T-cell (primary cell): ENCODE measurements around the gene RTF1. TPM values are rescaled to one million over a fixed set of nuclear protein-coding genes. Genes with fewer than 3 reads are reported as not detected.

Experiments used
- ATAC-seq, 4 experiments: fragments of 200-7000 bp in 3 of 4; fragments of 150-1000 bp in 1 of 4; cut with Tn5 transposase; replicated peaks in 1 of 4; 1 replicate in 3 of 4; 2 replicates in 1 of 4; pipeline ENCODE4 v1.10.0; 2021; ENCODE audit warnings: moderate library complexity in 3 of 4, mild to moderate bottlenecking in 2 of 4, moderate number of reproducible peaks in 1 of 4
- CTCF ChIA-PET, 2 donors: fragments of 300-600 bp; sonication (Branson Sonifier 250); formaldehyde crosslinking; loops; one replicate each; lab custom pipeline; 2022; ENCODE audit warnings: antibody characterized with exemption in 2 of 2; lab: Charles Lee
- POLR2A ChIA-PET, 2 donors: fragments of 300-600 bp; sonication (Branson Sonifier 250); formaldehyde crosslinking; loops; one replicate each; lab custom pipeline; 2022; ENCODE audit warnings: antibody characterized with exemption in 2 of 2; lab: Charles Lee
- DNase-seq, 35 experiments: peaks; one replicate each; pipeline versions ENCODE4 v3.0.0 to v3.0.0-alpha.2; 2013 to 2023
- H3K27ac ChIP-seq: one replicate; pipeline ENCODE4 v1.5.1; 2013; ENCODE audit warnings: low read length
- H3K27me3 ChIP-seq, 2 experiments: replicated peaks in 1 of 2; 1 replicate in 1 of 2; 2 replicates in 1 of 2; pipeline versions ENCODE4 v1.6.1 to v1.7.0; 2013; ENCODE audit warnings: low read length in 1 of 2, mixed read lengths in 1 of 2; ENCODE audit not compliant: control insufficient read depth in 2 of 2, insufficient read depth in 2 of 2; ENCODE audit errors: extremely low read depth in 1 of 2
- H3K36me3 ChIP-seq, 2 donors: 1 replicate in 1 of 2; 2 replicates in 1 of 2; pipeline versions ENCODE4 v1.6.1 to v1.7.0; 2013; ENCODE audit warnings: low read length in 1 of 2; ENCODE audit not compliant: control insufficient read depth in 2 of 2, insufficient read depth in 1 of 2; ENCODE audit errors: extremely low read depth in 1 of 2
- H3K4me1 ChIP-seq, 2 experiments: 1 replicate in 1 of 2; 2 replicates in 1 of 2; pipeline versions ENCODE4 v1.6.1 to v1.7.0; 2013; ENCODE audit warnings: low read length in 2 of 2, mixed read lengths in 1 of 2; ENCODE audit not compliant: insufficient read depth in 2 of 2, control insufficient read depth in 1 of 2; ENCODE audit errors: extremely low read depth in 1 of 2
- H3K4me3 ChIP-seq, 2 donors: 1 replicate in 1 of 2; 2 replicates in 1 of 2; pipeline versions ENCODE4 v1.5.1 to v1.7.0; 2013; ENCODE audit warnings: mild to moderate bottlenecking in 2 of 2, low read length in 1 of 2, moderate library complexity in 1 of 2; ENCODE audit not compliant: control insufficient read depth in 1 of 2; ENCODE audit errors: extremely low read depth in 1 of 2
- H3K9me3 ChIP-seq: 2 replicates; pipeline ENCODE4 v1.7.0; 2013
- H3K27ac Mint-ChIP-seq, 2 donors: one replicate each; pipeline ENCODE4 v1.8.0; 2020 to 2021; ENCODE audit warnings: mild to moderate bottlenecking in 2 of 2, mixed read lengths in 2 of 2
- H3K27me3 Mint-ChIP-seq, 2 donors: one replicate each; pipeline ENCODE4 v1.8.0; 2021 to 2022; ENCODE audit warnings: mixed read lengths in 2 of 2
- H3K36me3 Mint-ChIP-seq: one replicate; pipeline ENCODE4 v1.8.0; 2021; ENCODE audit warnings: mixed read lengths
- H3K4me1 Mint-ChIP-seq, 3 donors: one replicate each; pipeline ENCODE4 v1.8.0; 2020 to 2022; ENCODE audit warnings: mixed read lengths in 3 of 3, mild to moderate bottlenecking in 1 of 3
- H3K4me3 Mint-ChIP-seq, 3 donors: one replicate each; pipeline ENCODE4 v1.8.0; 2020 to 2022; ENCODE audit warnings: mild to moderate bottlenecking in 3 of 3, mixed read lengths in 3 of 3, moderate library complexity in 3 of 3
- H3K9me3 Mint-ChIP-seq, 3 donors: one replicate each; pipeline ENCODE4 v1.8.0; 2020 to 2022; ENCODE audit warnings: mixed read lengths in 3 of 3
- WGBS: methylation state at CpG from one replicate; pipeline ENCODE4 v1.1.5; 2013; ENCODE audit warnings: missing lambda C conversion rate; ENCODE audit not compliant: insufficient coverage; 5-methylcytosine and 5-hydroxymethylcytosine counted together
- total RNA-seq, 35 experiments: library from RNA in 6 of 35; stranded (reverse) in 6 of 35; fragments of 120-200 nt in 1 of 35; gene quantifications; one replicate each; pipeline versions ENCODE4 v1.2.1 to v1.2.4 and lab custom pipeline; 2013 to 2026

The RTF1 gene
- total RNA-seq, 5 donors from 2014 or later (not counting 1 experiment from before 2014, with no cell fraction given): 30.6 to 45.9 (median 37.5) TPM

DNA sequence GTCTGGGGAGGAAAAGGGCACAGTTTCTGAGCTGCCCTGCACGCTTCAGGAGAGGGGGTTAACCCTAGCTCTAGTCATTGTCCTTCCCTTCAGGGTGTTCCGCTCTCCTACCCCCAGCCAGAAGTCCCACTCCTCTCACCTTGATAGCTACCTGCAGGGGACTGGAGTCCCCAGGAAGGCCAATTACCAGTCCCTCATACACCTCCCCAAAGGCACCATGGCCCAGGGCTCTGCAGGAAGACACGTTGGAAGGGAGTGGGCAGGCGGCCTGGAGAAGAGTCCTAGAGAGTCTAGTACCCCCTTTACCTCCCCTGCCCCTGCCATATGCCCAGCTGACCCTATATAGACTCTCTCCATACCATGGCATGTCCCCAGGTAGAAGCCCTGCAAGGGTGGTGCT is 88.9 kb downstream of the RTF1 start:
- Histone ChIP-seq H3K4me1 (peaks cover 3 to 24% of the 10 kb centered on the region in 2 experiments), H3K27me3 (peaks cover 6 to 47% of the 10 kb centered on the region in 2 experiments), H3K9me3 (no peaks in the 10 kb centered on the region), H3K36me3 (no peaks in the 10 kb centered on the region), H3K27ac (no peak overlapping the region), H3K4me3 (no peak overlapping the region)
- peaks cover 0 to 19% (median 14%) of the 10 kb centered on the region in 3 donors for H3K4me1 Mint-ChIP-seq
- no peaks in the 10 kb centered on the region for H3K36me3 Mint-ChIP-seq
- no peak overlapping the region for H3K27ac Mint-ChIP-seq
- whole genome bisulfite sequencing: 100% methylated on average over 1 of the region's 4 CpGs
- POLR2A ChIA-PET: no interaction called here
- CTCF ChIA-PET: interaction anchor here (1.8 to 2.5 kb wide), 2 partner anchors 40 kb away, joined by 5 to 9 read pairs; no protein-coding TSS in a partner anchor
- peaks cover 14 to 25% of the 10 kb centered on the region in 2 donors for H3K27me3 Mint-ChIP-seq
- no peak overlapping the region for H3K4me3 Mint-ChIP-seq
- DNase-seq (no peak), ATAC-seq (no peak)
- no peaks in the 10 kb centered on the region for H3K9me3 Mint-ChIP-seq

DNA sequence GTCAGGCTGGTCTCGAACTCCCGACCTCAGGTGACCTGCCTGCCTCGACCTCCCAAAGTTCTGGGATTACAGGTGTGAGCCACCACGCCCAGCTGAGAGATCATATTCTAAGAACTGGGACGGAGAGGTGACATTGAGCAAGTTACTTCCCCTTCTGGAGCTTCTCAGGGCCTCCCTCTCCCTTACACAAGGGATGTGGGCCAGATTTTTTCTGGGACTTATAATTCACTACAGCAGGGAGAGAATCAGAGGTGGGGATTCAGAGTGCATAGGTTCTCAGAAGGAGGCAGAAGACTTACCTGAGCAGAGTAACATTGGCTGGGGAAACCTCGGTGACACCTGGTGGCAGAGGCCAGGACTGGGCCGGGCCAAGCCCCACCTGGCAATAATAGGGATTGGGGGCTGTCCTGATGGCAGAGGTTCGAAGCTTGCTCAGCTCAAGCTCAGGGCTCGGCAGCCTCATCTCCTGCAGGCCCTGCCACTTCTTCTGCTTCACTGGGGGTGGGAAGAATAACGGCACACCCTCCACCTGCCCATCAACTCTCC is 90.0 kb downstream of the RTF1 start:
- Mint-ChIP-seq H3K4me3 (no peak overlapping the region), H3K36me3 (no peaks in the 10 kb centered on the region), H3K27ac (no peak overlapping the region), H3K27me3 (peaks cover 10 to 19% of the 10 kb centered on the region in 2 donors), H3K9me3 (no peaks in the 10 kb centered on the region), H3K4me1 (peaks cover 0 to 11% (median 6%) of the 10 kb centered on the region in 3 donors)
- peak in 1 of 35 experiments; percentile 32 for DNase-seq
- Histone ChIP-seq H3K27me3 (peaks cover 5 to 45% of the 10 kb centered on the region in 2 experiments), H3K9me3 (no peaks in the 10 kb centered on the region), H3K36me3 (no peaks in the 10 kb centered on the region), H3K4me1 (peaks cover 3 to 20% of the 10 kb centered on the region in 2 experiments), H3K27ac (no peak overlapping the region), H3K4me3 (no peak overlapping the region)
- POLR2A ChIA-PET: no interaction called here
- WGBS: 71% methylated on average over 5 of the region's 10 CpGs
- ATAC-seq: peak in 1 of 4 experiments; percentile 20
- CTCF ChIA-PET: interaction anchor here (0.6 to 2.5 kb wide), 4 partner anchors 41 to 1343 kb away, joined by 3 to 9 read pairs (median 5); no protein-coding TSS in a partner anchor

GRCh38 chr15:41507820-41508290 is 91.0 kb downstream of the RTF1 start:
- WGBS: 87% methylated on average over 6 of the region's 7 CpGs
- H3K36me3 ChIP-seq: no peaks in the 10 kb centered on the region
- Mint-ChIP-seq H3K27ac (no peak overlapping the region), H3K27me3 (peaks cover 17 to 26% of the 10 kb centered on the region in 2 donors), H3K36me3 (no peaks in the 10 kb centered on the region), H3K9me3 (no peaks in the 10 kb centered on the region), H3K4me1 (peaks cover 10 to 13% (median 11%) of the 10 kb centered on the region in 3 donors), H3K4me3 (no peak overlapping the region)
- H3K27me3 ChIP-seq: peaks cover 5 to 45% of the 10 kb centered on the region in 2 experiments
- H3K9me3 ChIP-seq: no peaks in the 10 kb centered on the region
- DNase-seq (no peak), ATAC-seq (no peak)
- ChIA-PET POLR2A (no interaction called here), CTCF (interaction anchor here in 1 of 2 donors (0.6 to 2.5 kb wide), 3 partner anchors 42 to 1344 kb away, joined by 3 to 9 read pairs (median 3); no protein-coding TSS in a partner anchor)
- no peak overlapping the region for H3K4me3 ChIP-seq
- H3K4me1 ChIP-seq: peaks cover 6 to 20% of the 10 kb centered on the region in 2 experiments
- no peak overlapping the region for H3K27ac ChIP-seq

DNA sequence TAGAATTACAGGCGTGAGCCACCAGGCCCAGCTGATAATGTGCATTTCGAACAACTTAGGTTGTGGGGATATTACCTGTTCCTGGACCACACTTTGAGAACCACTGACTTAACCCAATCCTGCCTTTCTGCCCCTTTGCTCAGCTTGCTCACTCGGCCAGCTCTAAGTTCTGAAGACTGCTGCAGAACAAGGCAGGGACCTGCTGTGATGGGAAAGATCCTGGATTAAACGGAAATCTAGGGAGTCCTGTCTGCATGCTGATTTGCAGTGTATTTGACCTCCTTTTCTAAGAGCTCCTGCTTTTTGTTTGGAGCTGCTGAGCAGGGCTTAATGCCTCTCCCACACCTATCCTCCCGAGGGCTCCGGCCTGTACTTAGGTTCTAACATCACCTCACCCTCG is 93.8 kb downstream of the RTF1 start:
- Mint-ChIP-seq H3K27ac (no peak overlapping the region), H3K4me1 (peaks cover 24 to 34% (median 24%) of the 10 kb centered on the region in 3 donors), H3K4me3 (no peak overlapping the region), H3K27me3 (peaks cover 14 to 26% of the 10 kb centered on the region in 2 donors), H3K36me3 (no peaks in the 10 kb centered on the region), H3K9me3 (no peaks in the 10 kb centered on the region)
- no peaks in the 10 kb centered on the region for H3K9me3 ChIP-seq
- CTCF ChIA-PET: interaction anchor here in 1 of 2 donors (0.6 kb wide), 1 partner anchor 93 kb away, joined by 3 read pairs; no protein-coding TSS in a partner anchor
- peaks cover 5 to 44% of the 10 kb centered on the region in 2 experiments for H3K27me3 ChIP-seq
- DNase-seq (no peak), ATAC-seq (no peak)
- peaks cover 11 to 34% of the 10 kb centered on the region in 2 experiments for H3K4me1 ChIP-seq
- WGBS: 84% methylated on average over 5 of the region's 7 CpGs
- no peaks in the 10 kb centered on the region for H3K36me3 ChIP-seq
- no peak overlapping the region for H3K4me3 ChIP-seq
- POLR2A ChIA-PET: no interaction called here
- H3K27ac ChIP-seq: no peak overlapping the region

GRCh38 chr15:41511331-41511898 is 94.5 kb downstream of the RTF1 start:
- Histone ChIP-seq H3K36me3 (no peaks in the 10 kb centered on the region), H3K27ac (no peak overlapping the region), H3K4me3 (peak overlapping the region; percentile 51 to 75), H3K27me3 (peaks cover 5 to 44% of the 10 kb centered on the region in 2 experiments), H3K4me1 (peaks cover 11 to 34% of the 10 kb centered on the region in 2 experiments), H3K9me3 (no peaks in the 10 kb centered on the region)
- 15% methylated on average over 49 of the region's 56 CpGs for WGBS
- peak overlapping the region in 1 of 3 donors; percentile 80 for H3K4me3 Mint-ChIP-seq
- ChIA-PET CTCF (no interaction called here), POLR2A (no interaction called here)
- H3K36me3 Mint-ChIP-seq: no peaks in the 10 kb centered on the region
- DNase-seq: no peak
- ATAC-seq: peak in 1 of 4 experiments; percentile 9
- H3K27me3 Mint-ChIP-seq: peaks cover 14 to 26% of the 10 kb centered on the region in 2 donors
- no peaks in the 10 kb centered on the region for H3K9me3 Mint-ChIP-seq
- H3K4me1 Mint-ChIP-seq: peaks cover 24 to 34% (median 24%) of the 10 kb centered on the region in 3 donors
- H3K27ac Mint-ChIP-seq: no peak overlapping the region

GRCh38 chr15:41511899-41512369 is 95.0 kb downstream of the RTF1 start:
- H3K27ac Mint-ChIP-seq: peak overlapping the region in 1 of 2 donors; percentile 31
- ChIA-PET POLR2A (no interaction called here), CTCF (no interaction called here)
- ATAC-seq: peak; percentile 43 to 58 (median 50)
- peak overlapping the region; percentile 72 to 80 (median 76) for H3K4me3 Mint-ChIP-seq
- H3K9me3 Mint-ChIP-seq: no peaks in the 10 kb centered on the region
- Histone ChIP-seq H3K4me3 (peak overlapping the region; percentile 51 to 75), H3K4me1 (peaks cover 11 to 34% of the 10 kb centered on the region in 2 experiments), H3K9me3 (no peaks in the 10 kb centered on the region), H3K27ac (no peak overlapping the region), H3K36me3 (no peaks in the 10 kb centered on the region), H3K27me3 (peaks cover 5 to 44% of the 10 kb centered on the region in 2 experiments)
- peaks cover 14 to 26% of the 10 kb centered on the region in 2 donors for H3K27me3 Mint-ChIP-seq
- peaks cover 2% of the 10 kb centered on the region for H3K36me3 Mint-ChIP-seq
- 4% methylated on average over 44 of the region's 49 CpGs for WGBS
- peak in 7 of 35 experiments; percentile 17 to 40 (median 25) for DNase-seq
- H3K4me1 Mint-ChIP-seq: peaks cover 24 to 34% (median 24%) of the 10 kb centered on the region in 3 donors
